GM12873 (cell line): ENCODE data around the gene PLAC8L1.

Experiments
- TF ChIP-seq, protein P1 (sequence below): IDR thresholded peaks from 2 replicates; pipeline ENCODE4 v1.5.1; 2012; ENCODE audit warnings: low read depth, mild to moderate bottlenecking, moderate library complexity, low read length, control low read depth; ENCODE audit not compliant: insufficient read depth; ENCODE audit errors: missing control alignments

The PLAC8L1 gene, protein sequence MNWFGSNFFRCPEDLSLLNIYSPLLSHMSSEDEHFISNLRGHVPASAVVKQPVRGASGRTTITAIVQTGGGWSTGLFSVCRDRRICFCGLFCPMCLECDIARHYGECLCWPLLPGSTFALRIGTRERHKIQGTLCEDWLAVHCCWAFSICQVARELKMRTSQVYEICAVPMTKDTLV

DNA sequence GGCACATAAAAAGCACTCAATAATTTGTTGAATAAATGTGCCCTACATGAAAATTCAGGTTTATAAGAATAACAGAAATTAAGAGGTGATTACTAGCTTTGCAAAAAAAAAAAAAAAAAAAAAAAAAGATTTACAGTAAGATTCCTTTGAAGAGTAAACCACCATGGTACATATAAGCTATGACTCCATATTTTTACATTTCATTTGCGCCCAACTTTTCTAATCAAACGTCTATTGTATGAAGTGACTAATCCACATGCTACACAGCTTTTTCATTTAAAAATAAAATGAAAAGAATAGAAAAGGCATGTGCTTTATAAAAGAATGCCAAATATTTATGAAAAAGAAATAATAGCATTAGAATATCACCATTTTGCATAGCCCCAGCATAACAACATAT is at the start of gene PLAC8L1:
TSS of gene PLAC8L1 (minus strand) at position 101 of the 400 bp plus-strand sequence. CDS start 1,266 bp downstream, outside the sequence.
- TF ChIP-seq, protein P1, sequence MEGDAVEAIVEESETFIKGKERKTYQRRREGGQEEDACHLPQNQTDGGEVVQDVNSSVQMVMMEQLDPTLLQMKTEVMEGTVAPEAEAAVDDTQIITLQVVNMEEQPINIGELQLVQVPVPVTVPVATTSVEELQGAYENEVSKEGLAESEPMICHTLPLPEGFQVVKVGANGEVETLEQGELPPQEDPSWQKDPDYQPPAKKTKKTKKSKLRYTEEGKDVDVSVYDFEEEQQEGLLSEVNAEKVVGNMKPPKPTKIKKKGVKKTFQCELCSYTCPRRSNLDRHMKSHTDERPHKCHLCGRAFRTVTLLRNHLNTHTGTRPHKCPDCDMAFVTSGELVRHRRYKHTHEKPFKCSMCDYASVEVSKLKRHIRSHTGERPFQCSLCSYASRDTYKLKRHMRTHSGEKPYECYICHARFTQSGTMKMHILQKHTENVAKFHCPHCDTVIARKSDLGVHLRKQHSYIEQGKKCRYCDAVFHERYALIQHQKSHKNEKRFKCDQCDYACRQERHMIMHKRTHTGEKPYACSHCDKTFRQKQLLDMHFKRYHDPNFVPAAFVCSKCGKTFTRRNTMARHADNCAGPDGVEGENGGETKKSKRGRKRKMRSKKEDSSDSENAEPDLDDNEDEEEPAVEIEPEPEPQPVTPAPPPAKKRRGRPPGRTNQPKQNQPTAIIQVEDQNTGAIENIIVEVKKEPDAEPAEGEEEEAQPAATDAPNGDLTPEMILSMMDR = no peak

DNA sequence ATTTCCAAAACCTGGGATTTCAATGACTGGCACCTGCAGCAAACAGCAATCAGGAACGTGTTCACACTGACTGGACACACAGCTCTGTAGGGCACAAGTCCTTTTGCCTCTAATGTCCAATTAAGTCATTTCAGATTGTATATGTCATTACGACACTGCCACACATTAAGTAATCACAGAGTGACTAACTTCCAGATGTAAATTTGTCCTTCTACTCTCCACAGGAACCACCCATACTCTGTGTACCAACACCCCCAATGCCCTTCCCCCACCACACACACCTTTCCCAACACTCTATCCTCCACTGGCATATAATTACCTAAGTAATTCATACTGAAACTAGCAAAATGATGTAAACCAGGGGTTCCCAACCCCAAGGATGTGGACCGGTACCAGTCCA is 46.6 kb upstream of the PLAC8L1 start:
- TF ChIP-seq, protein P1 = no peak

DNA sequence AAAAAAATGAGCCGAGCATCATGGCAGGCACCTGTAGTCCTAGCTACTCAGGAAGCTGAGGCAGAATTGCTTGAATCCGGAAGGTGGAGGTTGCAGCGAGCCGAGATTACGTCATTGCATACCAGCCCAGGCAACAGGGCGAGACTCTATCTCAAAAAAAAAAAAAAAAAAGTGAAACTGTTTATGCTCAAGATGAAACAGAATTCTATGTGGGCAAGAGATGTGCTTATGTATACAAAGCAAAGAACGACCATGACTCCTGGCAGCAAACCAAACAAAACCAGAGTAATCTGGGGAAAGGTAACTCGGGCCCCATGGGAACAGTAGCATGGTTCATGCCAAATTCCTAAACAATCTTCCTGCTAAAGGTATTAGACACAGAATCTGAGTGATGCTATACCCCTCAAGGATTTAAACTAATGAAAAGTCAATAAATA is 32.6 kb upstream of the PLAC8L1 start:
- TF ChIP-seq, protein P1 = no peak

DNA sequence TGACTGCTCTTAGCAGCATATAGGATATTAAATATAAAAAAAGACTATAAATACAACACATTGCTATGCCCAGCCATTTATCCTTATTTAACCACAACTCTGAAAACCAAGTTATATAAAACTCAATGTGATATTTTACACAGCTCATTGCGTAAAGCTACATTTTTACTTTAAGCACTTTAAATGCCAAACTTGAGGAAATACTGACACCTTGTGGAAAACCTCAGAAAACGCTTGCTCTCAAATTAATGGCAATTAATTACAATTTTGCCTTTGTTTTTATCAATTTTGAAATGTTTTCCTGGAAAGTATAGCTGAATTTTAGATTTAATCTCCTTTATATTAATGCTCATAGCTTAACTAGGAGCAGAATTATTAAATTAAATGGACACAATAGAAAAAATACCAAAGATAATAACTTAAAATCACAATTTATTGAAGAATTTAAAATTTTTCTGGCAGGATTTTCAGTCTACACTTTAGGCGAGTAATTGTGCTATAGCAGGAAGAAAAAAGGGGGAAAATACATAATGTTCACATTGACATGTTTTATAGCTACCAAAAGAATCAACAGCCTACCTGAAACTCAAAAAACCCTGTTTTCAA is 25.2 kb upstream of the PLAC8L1 start:
- TF ChIP-seq, protein P1 = peak; percentile 49

DNA sequence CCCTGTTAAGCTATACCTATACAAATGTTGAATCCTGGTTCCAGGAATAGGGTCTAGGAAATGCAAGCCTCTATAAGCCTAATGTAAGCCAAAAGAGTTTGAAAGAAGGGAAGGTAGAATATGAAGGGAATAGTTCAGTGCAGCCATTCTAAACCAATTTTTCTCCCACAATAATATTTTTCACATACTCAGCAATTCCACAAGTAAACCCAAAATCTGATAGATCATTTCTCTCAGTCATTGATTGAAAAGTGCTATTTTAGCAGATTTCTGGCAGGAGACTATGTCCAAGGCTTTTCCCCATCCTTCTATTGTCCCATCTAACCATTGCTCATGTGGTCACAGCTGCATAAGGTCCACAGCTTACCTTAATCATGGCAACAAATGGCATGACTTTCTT is 20.7 kb upstream of the PLAC8L1 start:
- TF ChIP-seq, protein P1 = no peak

DNA sequence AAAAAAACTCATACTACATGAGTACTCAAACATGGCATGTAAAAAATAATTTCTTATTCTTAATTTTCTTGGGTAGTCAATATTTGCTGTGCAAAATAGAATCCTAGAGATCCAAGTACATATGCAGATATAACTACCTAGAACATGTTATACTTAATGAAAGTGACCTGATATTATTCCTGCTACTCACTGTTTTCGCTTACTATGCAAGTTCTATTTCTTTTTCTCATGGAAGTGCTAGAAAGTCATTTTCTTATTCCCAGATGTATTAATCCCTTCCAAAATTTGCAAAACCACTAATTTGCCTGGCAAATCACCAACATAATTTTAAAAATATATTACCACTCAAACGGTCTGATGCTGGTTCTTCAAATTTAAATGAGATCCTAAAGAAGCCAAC is 19.2 kb upstream of the PLAC8L1 start:
- TF ChIP-seq, protein P1 = no peak

DNA sequence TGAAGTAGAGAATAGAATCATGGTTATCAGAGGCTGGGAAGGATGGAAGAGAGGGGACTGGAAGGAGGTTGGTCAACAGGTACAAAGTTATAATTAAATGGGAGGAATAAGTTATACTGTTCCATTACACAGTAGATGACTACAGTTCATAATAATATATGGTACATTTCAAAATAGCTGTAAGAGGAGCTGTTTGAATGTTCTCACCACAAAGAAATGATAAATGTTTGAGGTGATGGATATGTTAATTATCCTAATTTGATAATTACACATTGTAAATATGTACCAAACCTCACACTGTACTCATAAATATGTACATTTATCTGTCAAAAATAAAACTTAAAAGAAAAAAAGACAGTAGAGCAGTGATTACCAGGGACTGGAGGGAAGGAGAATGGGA is 12.9 kb upstream of the PLAC8L1 start:
- TF ChIP-seq, protein P1 = no peak
